Mesendoderm (in vitro differentiated cells): ENCODE measurements around the gene FMR1NB. TPM values are rescaled to one million over a fixed set of nuclear protein-coding genes. Genes with fewer than 3 reads are reported as not detected.

ENCODE experiments used
- small RNA-seq: library from polyadenylated mRNA; stranded (forward); fragments of <200 nt; extraction: miRNeasy Mini kit (QIAGEN cat#:217004); gene quantifications from one replicate; pipeline ENCODE3, GENCODE V24; 2013; ENCODE audit not compliant: insufficient read depth

FMR1NB gene

Small RNA genes lying within 50 kb of the gene (small RNA-seq; reads per million reads assigned to genes)
- gene RNA5SP524 = not detected
